ENCODE data around the gene FBXL16. TPM values are rescaled to one million over a fixed set of nuclear protein-coding genes. Genes with fewer than 3 reads are reported as not detected.

The FBXL16 gene
- total and polyA plus RNA-seq, 2 of the 13 experiments (the other 11 are each of a cell fraction or from before 2014, with no cell fraction given) = 0.22 to 2.0 TPM

GRCh38 chr16:695355-696089 lies 10.1 kb downstream of the FBXL16 start (continued):
- TF ChIP-seq ZNF362 (CRISPR knock-in tag; IDR thresholded peaks at IDR 0.05; ENCODE audit: borderline replicate concordance) (no peak), ZBTB25 (CRISPR knock-in tag; IDR thresholded peaks at IDR 0.05) (0 out of 2 replicates have a peak, but pooled peaks have one; percentile 24), POGZ (CRISPR knock-in tag; IDR thresholded peaks at IDR 0.05) (no peak), HMGXB4 (CRISPR knock-in tag; IDR thresholded peaks at IDR 0.05; ENCODE audit: borderline replicate concordance in 1 of 2, low read depth in 1 of 2) (0 out of 4 replicates have a peak, but pooled peaks of 1 of the 2 experiments have one; percentile 31), ZSCAN30 (CRISPR knock-in tag; IDR thresholded peaks at IDR 0.05) (no peak), DMAP1 (CRISPR knock-in tag; IDR thresholded peaks at IDR 0.05) (no peak), NR1H2 (CRISPR knock-in tag; IDR thresholded peaks at IDR 0.05; ENCODE audit: borderline replicate concordance, low read depth) (no peak), SKI (IDR thresholded peaks at IDR 0.05; ENCODE audit: partially characterized antibody) (no peak), HOXD1 (CRISPR knock-in tag; IDR thresholded peaks at IDR 0.05) (0 out of 2 replicates have a peak, but pooled peaks have one; percentile 37), CCDC6 (CRISPR knock-in tag; IDR thresholded peaks at IDR 0.05) (no peak), RXRB (CRISPR knock-in tag; IDR thresholded peaks at IDR 0.05; ENCODE audit: borderline replicate concordance) (0 out of 2 replicates have a peak, but pooled peaks have one; percentile 12), RFX1 (IDR thresholded peaks at IDR 0.05) (no peak), EHMT2 (IDR thresholded peaks at IDR 0.05; ENCODE audit: borderline replicate concordance, low read depth, low read length) (no peak), NFE2L1 (CRISPR knock-in tag; IDR thresholded peaks at IDR 0.05; ENCODE audit: borderline replicate concordance) (no peak), GATAD2A (CRISPR knock-in tag; IDR thresholded peaks at IDR 0.05) (no peak; the same call in 1 of the 2 replicates), SMC3 (IDR thresholded peaks at IDR 0.05; ENCODE audit: low read length) (no peak), PITX1 (CRISPR knock-in tag; IDR thresholded peaks at IDR 0.05) (no peak), ETV5 (CRISPR knock-in tag; IDR thresholded peaks at IDR 0.05; ENCODE audit: borderline replicate concordance) (no peak), CEBPB (IDR thresholded peaks at IDR 0.05; ENCODE audit: borderline replicate concordance, low read depth, low read length) (no peak), DRAP1 (CRISPR knock-in tag; IDR thresholded peaks at IDR 0.05) (no peak), ZNF282 (IDR thresholded peaks at IDR 0.05; ENCODE audit: partially characterized antibody) (no peak), USF2 (IDR thresholded peaks at IDR 0.05; ENCODE audit: low read depth, low read length) (peak; percentile 40; the same call in 1 of the 2 replicates), USF2 (CRISPR knock-in tag; IDR thresholded peaks at IDR 0.05; ENCODE audit: borderline replicate concordance) (no peak), ZNF496 (CRISPR knock-in tag; IDR thresholded peaks at IDR 0.05; ENCODE audit: insufficient replicate concordance) (no peak), TOE1 (CRISPR knock-in tag; IDR thresholded peaks at IDR 0.05) (no peak)
